Measurements from ENCODE around the gene PYY.
"Not testable (repeated sequence)": the region's sequence is repeated elsewhere in the genome, so short reads cannot be mapped to it uniquely, and the experiment has no call there.

The PYY gene

GRCh38 chr17:43978078-43978477 lies 24.3 kb upstream of the PYY start:
- no peak for DNase-seq (ENCODE audit: low spot score)

- DNase-seq (ENCODE audit: low spot score): no peak
These were observed 23.5 kb upstream of the PYY start for GRCh38 chr17:43976963-43977837.

GRCh38 chr17:43975898-43976297 lies 22.2 kb upstream of the PYY start:
- DNase-seq (ENCODE audit: low spot score): no peak

GRCh38 chr17:43974382-43975266 lies 20.9 kb upstream of the PYY start:
- no peak for DNase-seq (ENCODE audit: low spot score)

- DNase-seq (ENCODE audit: low spot score): not testable (repeated sequence)
These were observed 18.9 kb upstream of the PYY start for GRCh38 chr17:43972444-43973212.

DNA sequence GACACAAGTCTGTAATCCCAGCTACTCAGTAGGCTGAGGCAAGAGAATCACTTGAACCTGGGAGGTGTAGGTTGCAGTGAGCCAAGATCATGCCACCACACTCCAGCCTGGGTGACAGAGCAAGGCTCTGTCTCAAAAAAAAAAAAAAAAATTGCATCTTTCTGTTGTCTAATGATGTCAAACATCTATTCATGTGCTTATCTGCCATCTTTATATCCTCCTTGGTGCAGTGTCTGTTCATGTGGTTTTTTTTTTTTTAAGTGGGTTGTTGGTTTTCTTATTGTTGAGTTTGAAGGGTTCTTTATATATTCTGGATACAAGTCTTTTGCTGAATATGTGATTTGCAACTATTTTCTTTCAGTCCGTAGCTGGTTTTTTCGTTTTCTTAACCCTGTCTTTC lies 17.7 kb upstream of the PYY start:
- not testable (repeated sequence) for DNase-seq (ENCODE audit: low spot score)

GRCh38 chr17:43970366-43970765 lies 16.6 kb upstream of the PYY start:
- no peak for DNase-seq (ENCODE audit: low spot score)

DNA sequence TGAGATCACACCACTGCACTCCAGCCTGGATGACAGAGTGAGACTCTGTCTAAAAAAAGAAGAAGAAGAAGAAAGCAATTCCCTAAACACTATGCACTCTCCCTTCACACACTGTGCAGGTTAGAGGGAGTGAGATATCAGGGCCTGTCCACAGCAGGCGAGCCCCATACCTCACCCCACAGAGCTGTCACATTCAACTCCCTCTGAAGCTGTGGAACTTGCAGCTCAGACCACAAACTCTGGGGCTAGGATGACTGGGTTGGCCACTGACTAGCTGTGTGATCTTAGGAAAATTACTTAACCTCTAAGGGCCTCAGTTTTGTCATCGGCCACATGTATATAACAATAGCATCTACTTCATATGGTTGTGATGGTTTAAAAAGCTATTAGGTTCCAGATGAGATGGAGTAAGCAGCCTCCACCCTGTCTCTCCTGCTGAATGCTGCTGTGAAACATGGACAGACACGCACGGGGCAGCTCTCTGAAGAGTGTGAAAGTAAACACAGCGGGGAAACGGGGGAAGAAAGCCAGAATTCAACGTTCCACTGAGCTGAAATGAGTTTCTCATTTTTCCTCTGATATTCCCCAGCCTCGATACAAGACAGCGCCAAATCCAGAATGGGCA lies 13.6 kb upstream of the PYY start:
- DNase-seq (ENCODE audit: low spot score): no peak

DNA sequence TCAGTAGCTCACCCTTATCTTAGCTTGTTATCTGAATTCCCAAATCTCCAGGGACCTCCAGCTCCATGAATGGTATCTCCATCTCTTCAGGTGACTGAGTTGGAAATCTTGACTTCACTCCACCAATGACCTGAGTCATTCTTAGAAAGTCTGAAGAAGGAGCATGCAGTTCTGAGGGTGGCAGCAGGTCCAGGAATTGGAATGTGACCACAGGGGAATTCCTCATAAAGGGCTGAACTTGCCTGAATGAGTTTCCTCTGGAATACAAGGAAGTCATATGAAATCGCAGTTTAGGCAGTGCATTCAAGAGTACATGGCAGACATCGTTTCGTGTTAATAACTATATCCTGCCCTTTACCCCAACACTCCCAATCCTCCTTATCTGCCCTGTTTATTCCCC lies 12.5 kb upstream of the PYY start:
- DNase-seq (ENCODE audit: low spot score): no peak

DNA sequence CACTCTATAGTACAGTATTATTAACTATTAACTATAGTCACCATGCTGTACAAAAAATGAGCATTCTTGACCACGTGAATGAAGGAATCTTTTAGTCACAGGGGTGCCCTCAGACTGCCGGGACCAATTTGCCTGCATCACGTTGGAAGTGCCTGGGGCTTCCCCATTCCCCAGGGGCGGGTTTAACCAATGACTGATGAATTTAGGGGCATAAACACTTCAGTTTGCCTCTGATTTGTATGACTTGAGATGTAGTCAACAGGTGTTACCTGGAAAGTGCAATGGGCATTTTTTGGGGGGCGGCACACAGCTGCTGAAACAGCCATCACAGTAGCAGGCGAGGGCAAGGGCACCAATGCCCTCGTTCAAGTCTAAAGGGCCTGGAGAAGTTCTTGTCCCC lies 8.7 kb upstream of the PYY start:
- no peak for DNase-seq (ENCODE audit: low spot score)

DNA sequence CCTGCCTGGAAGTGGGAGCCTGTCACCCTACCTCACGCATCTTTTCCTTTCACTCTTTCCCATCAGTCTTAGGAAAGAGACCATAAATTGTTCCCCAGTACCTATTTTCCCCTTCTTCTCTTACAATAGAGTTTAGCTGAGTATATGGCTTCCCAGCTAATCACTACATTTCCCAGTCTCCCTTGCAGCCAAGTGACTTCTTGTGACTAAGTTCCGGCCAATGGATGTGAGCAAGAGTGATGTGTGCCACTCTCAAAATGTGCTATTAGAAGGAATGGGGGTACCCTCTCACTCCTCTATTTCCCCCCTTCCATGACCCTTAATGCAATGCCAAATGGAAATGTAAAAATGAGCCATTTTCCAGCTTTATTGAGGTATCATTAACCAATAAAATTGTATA lies 8.2 kb upstream of the PYY start:
- no peak for DNase-seq (ENCODE audit: low spot score)

GRCh38 chr17:43961292-43961691 lies 7.6 kb upstream of the PYY start:
- not testable (repeated sequence) for DNase-seq (ENCODE audit: low spot score)

DNA sequence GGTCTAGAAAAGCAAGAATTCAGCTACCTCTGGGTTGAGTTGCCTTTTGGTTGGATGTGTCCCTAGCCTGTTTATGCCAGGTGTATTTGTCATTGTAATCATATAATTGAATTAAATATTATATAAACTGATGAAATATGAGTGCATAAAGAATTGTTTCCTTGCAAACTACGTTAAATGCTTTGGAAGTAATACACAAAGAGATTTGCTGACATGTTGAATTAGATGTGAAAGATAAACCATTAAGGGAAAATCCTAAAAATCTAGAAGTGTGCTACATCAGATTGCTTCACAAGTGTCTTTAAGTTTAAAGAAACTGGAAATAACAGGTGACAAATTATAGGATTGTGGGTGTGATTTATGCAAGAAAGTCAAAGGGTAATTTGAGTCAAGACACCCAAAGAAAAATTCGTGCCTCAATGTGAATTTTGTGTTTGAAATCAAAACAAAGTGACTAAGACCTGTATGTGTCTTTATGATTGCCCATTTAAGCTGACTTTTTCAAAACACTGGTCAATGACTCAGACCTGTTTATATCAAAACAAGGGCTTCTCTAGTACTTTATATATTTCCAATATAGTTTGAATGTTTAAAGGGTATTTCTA lies 5.1 kb upstream of the PYY start:
- DNase-seq (ENCODE audit: low spot score): no peak

GRCh38 chr17:43956222-43956621 lies 2.5 kb upstream of the PYY start:
- DNase-seq (ENCODE audit: low spot score): no peak

- no peak for DNase-seq (ENCODE audit: low spot score)
These were observed 745 bp downstream of the PYY start for GRCh38 chr17:43952724-43953666.

DNA sequence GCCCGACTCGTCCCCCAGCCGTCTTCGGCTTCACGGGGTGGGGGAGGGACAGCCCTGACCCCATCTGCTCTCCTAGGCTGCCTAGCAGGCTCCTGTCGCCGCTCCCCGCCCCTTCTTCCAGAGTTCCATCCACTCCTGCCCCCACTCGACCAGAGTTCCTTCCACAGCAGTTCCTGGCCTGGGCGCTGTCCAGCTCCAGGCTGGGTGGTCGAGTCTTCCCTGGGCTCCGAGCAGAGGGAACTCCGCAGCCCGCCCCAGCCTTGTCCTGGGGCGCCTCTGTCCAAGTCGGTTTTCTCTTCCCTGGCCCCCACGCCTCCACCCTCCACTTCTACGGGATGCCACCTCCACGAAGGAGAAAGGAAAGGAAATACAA lies 1.4 kb downstream of the PYY start:
- DNase-seq (ENCODE audit: low spot score): no peak

DNA sequence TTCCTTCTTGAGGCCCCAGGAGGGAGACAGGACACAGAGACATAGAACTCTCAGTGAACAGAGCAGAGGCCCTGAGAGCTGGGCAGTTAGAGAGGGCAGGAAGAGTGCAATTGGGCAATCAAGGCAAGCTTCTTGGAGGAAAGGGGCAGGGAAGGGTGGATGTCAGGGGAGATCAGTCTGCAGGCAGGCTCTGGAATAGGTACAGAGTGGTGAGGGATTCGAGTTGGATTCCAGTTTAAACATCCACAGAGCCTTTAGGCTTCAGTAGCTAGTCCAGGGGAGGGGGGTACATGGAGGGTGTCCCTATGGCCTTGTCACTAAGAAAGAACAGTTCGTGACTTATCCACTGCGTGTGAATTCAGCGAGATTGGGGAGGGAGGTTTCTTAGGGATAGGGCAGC lies 2.0 kb downstream of the PYY start:
- no peak for DNase-seq (ENCODE audit: low spot score)

DNA sequence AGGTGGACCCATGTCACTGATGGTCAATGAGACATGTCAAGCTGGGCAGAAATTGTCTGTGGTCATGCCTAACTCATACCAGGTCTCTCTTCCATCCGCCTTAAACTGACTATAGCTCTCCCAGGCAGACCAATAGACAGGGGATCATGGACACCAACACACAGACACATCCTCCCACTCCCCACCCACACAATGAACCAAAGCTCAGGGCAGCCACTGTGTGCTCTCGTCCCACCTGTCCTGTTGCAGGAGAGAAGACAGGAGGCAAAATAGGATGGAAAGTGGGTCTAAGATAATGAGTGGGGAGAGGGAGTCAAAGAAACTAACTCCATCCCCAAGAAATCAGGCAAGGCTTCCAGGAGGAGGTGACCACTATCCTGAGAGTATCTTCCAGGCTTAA lies 3.2 kb downstream of the PYY start:
- no peak for DNase-seq (ENCODE audit: low spot score)

DNA sequence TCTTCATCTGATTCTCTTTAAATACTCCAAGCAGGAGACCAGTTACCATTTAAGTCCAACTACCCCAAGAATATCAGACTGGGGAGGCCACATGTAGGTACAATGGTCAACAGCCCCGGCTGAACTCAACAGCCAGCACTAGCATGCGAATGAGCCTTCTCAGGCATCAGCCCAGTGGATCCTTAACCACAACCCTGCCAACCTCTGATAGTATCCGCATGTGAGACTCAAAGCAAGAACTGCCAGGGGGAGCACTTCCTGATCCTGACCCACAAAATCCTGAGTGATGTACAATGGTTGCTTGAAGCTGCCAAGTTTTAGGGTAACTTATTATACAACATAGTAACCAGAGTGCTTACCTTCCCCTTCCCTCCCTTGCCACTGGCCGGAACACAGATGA lies 4.0 kb downstream of the PYY start:
- DNase-seq (ENCODE audit: low spot score): no peak

DNA sequence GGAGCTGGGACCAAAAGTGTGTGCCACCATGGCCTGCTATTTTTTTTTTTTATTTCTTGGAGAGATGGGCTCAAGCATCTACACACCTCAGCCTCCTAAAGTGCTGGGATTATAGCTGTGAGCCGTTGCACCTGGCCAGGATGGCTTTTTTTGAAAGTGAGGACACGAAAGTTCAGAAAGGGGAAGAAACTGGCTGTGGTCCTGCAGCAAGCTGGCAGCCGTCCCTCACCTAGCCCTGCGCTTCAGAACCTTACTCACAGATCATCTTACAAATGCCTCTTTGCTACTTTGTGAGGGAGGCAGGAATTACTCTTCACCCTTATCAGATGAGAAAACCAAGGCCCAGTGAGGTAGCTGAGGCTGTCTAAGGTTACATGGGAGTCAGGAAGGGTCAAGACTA lies 7.0 kb downstream of the PYY start:
- no peak for DNase-seq (ENCODE audit: low spot score)
